SW480 (cell line): Measurements from ENCODE around the gene RGS11.
"Not testable (repeated sequence)": the region's sequence is repeated elsewhere in the genome, so short reads cannot be mapped to it uniquely, and the experiment has no call there.

Source experiments
- DNase-seq: peaks from one replicate; pipeline ENCODE4 v3.0.0-alpha.2; 2016; ENCODE audit warnings: low spot score

The RGS11 gene

GRCh38 chr16:263182-263774, 12.5 kb downstream of the RGS11 start:
- DNase-seq: no peak

DNA sequence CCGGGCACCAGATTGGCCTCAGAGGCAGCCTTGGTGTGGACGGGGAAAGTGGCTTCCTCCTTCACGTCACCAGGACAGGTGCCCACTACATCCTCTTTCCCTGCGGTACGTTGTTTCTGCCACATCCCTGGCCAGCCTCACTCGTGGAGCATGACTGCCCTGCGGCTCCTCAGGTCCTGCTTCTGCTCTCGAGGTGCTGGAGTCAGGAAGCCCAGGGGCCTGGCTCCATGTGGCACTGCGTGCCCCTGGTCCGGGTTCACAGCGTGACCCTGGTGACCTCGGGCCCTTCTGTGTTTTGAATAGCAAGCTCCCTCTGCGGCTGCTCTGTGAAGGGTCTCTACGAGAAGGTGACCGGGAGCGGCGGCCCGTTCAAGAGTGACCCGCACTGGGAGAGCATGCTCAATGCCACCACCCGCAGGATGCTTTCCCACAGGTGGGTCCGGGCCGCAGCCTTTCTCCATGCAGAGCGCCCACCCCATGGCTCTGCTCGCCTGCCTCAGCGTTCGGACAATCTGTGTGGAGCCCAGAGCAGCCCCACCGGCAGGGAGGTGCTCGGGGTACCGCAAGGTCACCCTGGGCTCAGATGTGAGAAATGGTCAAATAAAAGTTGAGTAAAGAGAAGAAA, 13.5 kb downstream of the RGS11 start:
- no peak for DNase-seq

DNA sequence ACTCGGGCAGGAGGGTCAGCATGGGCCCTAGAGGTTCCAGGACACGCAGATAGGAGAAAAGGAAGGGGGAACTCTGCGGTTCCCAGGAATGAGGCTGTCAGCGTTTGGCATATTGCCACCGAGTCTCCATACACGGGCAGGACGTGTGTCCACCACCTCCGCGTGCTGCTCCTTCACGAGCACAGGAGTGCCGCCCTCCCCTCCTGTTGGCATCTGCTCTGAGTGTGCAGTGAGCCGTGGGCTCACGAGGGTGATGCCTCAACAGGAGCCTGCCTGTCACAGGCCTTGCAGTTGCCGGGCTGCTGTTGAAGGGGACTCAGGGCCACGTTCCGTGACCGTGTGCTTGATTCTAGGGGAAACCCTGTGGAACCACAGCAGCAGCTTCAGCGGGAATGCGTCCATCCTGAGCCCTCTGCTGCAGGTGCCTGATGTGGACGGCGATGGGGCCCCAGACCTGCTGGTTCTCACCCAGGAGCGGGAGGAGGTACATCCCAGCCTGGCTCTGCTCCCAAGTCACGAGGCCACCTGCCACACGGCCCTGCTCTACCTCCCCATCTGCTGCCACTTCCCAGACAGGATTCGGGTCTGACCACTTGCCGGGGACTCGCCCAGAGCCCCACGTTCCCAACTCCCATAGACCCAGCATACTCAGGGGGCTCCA, 14.6 kb downstream of the RGS11 start:
- no peak for DNase-seq

- DNase-seq: no peak
Measured at GRCh38 chr16:260326-260725, 15.4 kb downstream of the RGS11 start.

GRCh38 chr16:259814-260253, 15.9 kb downstream of the RGS11 start:
- no peak for DNase-seq

DNA sequence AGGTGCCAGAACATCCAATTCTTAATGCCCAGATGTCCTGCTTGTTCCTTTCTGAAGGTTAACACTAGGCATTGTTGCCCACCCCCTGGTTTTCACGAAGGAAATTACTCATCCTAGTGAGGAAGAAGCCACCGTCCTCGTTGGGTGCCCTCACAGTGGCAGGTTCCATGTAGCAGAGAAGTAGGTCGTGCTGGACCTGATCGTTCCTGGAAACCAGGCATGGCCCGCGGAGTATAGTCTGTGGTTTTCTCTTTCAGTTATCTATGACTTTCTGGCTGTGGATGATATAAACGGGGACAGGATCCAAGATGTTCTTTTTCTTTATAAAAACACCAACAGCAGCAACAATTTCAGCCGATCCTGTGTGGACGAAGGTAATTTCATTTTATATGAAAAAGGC, 16.5 kb downstream of the RGS11 start:
- no peak for DNase-seq

GRCh38 chr16:258091-258490, 17.7 kb downstream of the RGS11 start:
- DNase-seq: not testable (repeated sequence)

DNA sequence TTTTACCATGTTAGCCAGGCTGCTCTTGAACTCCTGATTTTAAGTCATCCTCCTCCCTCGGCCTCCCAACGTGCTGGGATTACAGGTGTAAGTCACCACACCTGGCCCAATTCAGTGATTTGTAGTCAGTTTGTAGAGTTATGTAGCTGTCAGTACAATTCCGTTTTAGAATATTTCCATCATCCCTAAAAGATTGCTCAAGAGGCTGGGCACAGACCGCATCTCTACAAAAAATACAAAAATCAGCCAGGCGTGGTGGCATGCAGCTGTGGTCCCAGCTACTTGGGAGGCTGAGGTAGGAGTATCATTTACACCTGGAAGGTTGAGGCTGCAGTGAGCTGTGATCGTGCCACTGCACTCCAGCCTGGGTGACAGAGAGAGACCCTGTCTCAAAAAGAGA, 20.6 kb downstream of the RGS11 start:
- DNase-seq: no peak

DNA sequence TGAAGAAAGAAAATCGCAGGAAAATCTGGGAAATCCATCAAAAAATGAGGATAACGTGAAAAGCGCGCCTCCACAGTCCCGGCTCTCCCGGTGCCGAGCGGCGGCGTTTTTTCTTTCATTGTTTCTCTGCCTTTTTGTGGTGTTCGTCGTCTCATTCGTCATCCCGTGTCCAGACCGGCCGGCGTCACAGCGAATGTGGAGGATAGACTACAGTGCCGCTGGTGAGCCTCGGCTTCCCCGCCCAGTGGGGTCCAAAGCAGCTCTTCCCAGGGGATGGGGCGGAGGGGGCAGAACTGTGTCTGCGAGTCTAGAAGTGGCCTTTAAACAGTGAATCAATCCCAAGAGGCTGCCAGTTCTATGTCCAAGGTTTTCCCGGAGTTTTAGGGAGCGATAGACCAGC, 21.3 kb downstream of the RGS11 start:
- no peak for DNase-seq

DNA sequence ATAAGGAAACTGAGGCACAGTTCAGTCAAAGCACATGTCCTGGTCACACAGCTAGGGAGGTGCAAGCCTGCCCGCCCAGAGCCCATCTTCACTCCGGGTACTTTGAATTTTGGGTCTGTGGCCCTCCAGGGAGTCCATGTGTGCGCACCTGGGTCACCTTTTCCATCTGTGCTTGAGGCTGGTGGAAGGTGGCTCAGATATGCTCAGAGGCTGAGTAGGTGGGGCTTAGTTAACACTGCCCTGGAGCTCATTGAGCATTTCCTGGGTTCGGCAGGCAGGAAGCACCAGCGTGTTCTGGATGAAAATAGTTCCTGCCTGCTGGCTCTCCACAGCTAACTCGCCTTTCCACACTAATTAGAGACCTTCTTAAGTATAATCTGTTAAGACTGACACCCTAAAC, 21.9 kb downstream of the RGS11 start:
- no peak for DNase-seq

GRCh38 chr16:252366-253337, 23.1 kb downstream of the RGS11 start:
- DNase-seq: no peak

GRCh38 chr16:249431-249830, 26.3 kb downstream of the RGS11 start:
- DNase-seq: no peak

- DNase-seq: no peak
Measured at GRCh38 chr16:247027-247426, 28.7 kb downstream of the RGS11 start.

GRCh38 chr16:245105-245504, 30.6 kb downstream of the RGS11 start:
- DNase-seq: no peak

- DNase-seq: no peak
Measured at GRCh38 chr16:243348-243747, 32.4 kb downstream of the RGS11 start.

DNA sequence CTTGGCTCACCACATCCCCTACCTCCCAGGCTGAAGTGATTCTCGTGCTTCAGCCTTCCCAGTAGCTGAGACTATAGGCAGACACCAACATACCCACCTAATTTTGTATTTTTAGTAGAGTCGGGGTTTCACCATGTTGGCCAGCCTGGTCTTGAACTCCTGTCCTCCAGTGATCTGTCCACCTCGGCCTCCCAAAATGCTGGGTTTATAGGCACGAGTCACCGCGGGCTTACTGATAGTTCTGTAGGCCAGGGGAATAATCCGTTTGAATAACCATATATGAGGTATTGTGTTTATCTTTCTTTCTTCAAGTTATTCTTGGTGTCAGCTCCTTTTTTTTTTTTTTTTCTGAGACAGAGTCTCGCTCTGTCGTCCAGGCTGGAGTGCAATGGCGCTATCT, 33.5 kb downstream of the RGS11 start:
- no peak for DNase-seq

- no peak for DNase-seq
Measured at GRCh38 chr16:240559-240958, 35.2 kb downstream of the RGS11 start.

- no peak for DNase-seq
Measured at GRCh38 chr16:239948-240277, 35.8 kb downstream of the RGS11 start.

DNA sequence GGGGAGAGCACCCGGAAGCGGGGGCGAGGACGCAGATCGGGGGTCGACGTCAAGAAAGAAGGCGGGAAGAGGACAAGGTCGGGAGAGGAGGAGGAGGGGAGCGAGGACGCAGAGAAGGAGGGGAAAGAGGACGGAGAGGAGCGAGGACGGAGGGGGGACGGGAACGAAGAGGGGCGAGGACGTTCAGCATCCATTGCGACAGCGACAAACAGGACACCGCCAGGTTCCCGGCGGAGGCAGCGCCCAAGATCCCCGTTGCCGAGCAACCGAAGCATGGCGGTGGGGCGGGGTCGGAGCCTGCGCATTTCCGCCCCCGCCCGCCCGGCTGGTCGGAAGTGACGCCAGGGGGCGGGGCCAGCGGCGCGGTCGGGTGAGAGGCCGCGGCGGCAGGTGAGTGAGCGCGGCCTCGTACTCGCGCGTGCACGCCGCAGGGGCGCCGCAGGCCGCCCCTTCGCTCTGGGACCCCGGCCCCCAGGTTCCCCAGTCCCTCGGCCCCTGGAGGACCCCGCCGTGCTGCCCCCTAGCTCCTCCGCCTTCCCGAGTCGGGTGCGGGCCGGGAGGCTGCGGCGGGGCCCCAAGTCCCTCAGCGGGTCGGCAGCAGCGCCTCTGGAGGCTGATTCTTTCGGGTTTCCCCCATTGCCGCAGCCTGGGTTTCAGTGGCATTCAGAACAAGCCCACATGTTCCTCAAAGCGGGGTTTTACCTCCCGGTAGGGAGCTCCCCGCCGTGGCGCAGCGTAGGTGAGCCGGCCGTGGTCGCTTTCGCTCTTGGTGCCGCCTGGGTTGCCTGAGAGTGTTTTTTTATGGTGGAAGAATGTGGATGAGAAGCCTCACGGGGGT, 41.1 kb downstream of the RGS11 start, which contains the start of gene FAM234A:
FAM234A (plus strand) TSS at position 354 of the 838 bp plus-strand sequence. CDS start 19,593 bp downstream, outside the sequence.
- DNase-seq: peak; percentile 92

- no peak for DNase-seq
Measured at GRCh38 chr16:230949-231348, 44.8 kb downstream of the RGS11 start.

DNA sequence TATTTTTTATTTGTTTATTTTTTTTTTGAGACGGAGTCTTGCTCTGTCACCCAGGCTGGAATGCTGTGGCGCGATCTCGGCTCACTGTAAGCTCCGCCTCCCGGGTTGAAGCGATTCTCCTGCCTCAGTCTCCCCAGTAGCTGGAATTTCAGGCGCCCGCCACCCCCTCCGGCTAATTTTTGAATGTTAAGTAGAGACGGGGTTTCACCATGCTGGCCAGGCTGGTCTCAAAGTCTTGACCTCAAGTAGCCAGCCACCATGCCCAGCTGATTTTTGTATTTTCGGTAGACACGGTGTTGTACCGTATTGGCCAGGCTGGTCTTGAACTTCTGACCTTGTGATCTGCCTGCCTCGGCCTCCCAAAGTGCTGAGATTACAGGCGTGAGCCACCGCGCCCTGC, 45.4 kb downstream of the RGS11 start:
- DNase-seq: not testable (repeated sequence)
